DND-41 (cell line): ENCODE measurements around the gene DSG1.

Source experiments
- ATAC-seq: fragments of 200-7000 bp; cut with Tn5 transposase; 3 replicates; pipeline ENCODE4 v1.9.1; 2021; ENCODE audit warnings: low read depth; ENCODE audit not compliant: insufficient read depth
- DNase-seq: peaks from one replicate; pipeline ENCODE4 v3.0.0-alpha.2; 2020
- H2AFZ ChIP-seq: 2 replicates; pipeline ENCODE4 v1.6.0; 2012; ENCODE audit warnings: low read depth, low read length
- H3K27ac ChIP-seq: 2 replicates; pipeline ENCODE4 v1.5.1; 2012; ENCODE audit warnings: low read length, inconsistent platforms
- H3K27me3 ChIP-seq: fragments of 200-600 bp; sonication (generic); 2 replicates; pipeline ENCODE4 v1.6.0; 2012; ENCODE audit warnings: low read length, mild to moderate bottlenecking, inconsistent platforms; ENCODE audit not compliant: insufficient read depth, poor library complexity
- H3K36me3 ChIP-seq: 2 replicates; pipeline ENCODE4 v1.5.1; 2012; ENCODE audit warnings: low read length, inconsistent platforms; ENCODE audit not compliant: insufficient read depth
- H3K4me1 ChIP-seq: 2 replicates; pipeline ENCODE4 v1.5.1; 2012; ENCODE audit warnings: mild to moderate bottlenecking, low read length; ENCODE audit not compliant: insufficient read depth
- H3K4me2 ChIP-seq: 2 replicates; pipeline ENCODE4 v1.6.0; 2012; ENCODE audit warnings: mild to moderate bottlenecking, moderate library complexity, low read length, inconsistent platforms; ENCODE audit not compliant: insufficient read depth
- H3K4me3 ChIP-seq, 2 experiments: fragments of 200-600 bp in 1 of 2; shearing (Covaris generic) in 1 of 2; 2 replicates each; pipeline ENCODE4 v1.5.1; 2012 to 2016; ENCODE audit warnings: inconsistent platforms in 2 of 2, low read length in 2 of 2, mild to moderate bottlenecking in 2 of 2, low read depth in 1 of 2, moderate library complexity in 1 of 2
- H3K79me2 ChIP-seq: 2 replicates; pipeline ENCODE4 v1.6.0; 2012; ENCODE audit warnings: low read length, inconsistent platforms; ENCODE audit not compliant: insufficient read depth
- H3K9ac ChIP-seq: 2 replicates; pipeline ENCODE4 v1.6.0; 2012; ENCODE audit warnings: low read depth, mild to moderate bottlenecking, inconsistent platforms, low read length, moderate library complexity
- H3K9me3 ChIP-seq: 2 replicates; pipeline ENCODE4 v1.5.1; 2012; ENCODE audit warnings: low read length, moderate library complexity, mild to moderate bottlenecking, inconsistent platforms; ENCODE audit not compliant: insufficient read depth, severe bottlenecking
- H4K20me1 ChIP-seq: 2 replicates; pipeline ENCODE4 v1.6.0; 2012; ENCODE audit warnings: low read length; ENCODE audit not compliant: insufficient read depth
- EZH2 ChIP-seq: IDR thresholded peaks from 3 replicates; pipeline ENCODE4 v1.6.1; 2012; ENCODE audit warnings: borderline replicate concordance, low read depth, mild to moderate bottlenecking, moderate library complexity, low read length, inconsistent platforms; ENCODE audit not compliant: severe bottlenecking
- TF ChIP-seq, protein P1 (sequence below): IDR thresholded peaks from 2 replicates; pipeline ENCODE4 v1.5.1; 2012; ENCODE audit warnings: borderline replicate concordance, low read length, moderate library complexity, mild to moderate bottlenecking; ENCODE audit not compliant: poor library complexity, severe bottlenecking; ENCODE audit errors: extremely low read depth

DSG1 gene

DNA sequence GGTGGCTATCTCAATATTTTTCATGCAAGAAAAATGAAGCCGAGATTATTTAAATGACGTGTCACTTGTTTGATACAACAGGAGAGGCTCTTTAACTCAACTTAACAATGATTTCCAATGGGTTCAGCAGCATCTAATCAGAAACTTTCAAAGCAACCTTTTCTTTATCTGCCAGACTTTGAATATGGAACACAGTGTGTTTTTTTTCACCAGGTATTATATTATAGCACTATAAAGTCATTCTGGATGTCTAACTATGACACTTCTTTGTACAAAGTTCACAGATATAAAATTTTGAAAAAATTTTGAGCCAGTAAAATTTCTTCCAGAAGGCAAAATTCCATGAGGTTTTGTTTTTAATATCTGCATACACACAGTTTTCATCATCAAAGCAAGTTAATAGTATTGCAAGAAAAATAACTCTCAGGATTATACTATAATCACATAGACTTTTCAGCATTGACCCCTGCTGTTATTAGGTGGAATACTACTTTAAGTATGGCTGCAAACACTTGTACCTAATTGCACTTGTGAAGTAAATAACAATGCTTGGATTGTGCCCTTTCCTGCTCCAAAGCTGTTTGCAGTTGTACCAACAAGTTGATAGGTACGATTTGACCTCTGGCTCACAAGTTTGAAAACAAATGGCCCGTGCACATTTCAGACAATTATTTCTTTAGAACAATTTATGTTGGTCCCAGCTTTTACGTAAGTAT, 44.0 kb upstream of the DSG1 start:
- H3K79me2 ChIP-seq = no peaks in the 10 kb centered on the region
- no peaks in the 10 kb centered on the region for H3K9me3 ChIP-seq
- H3K4me3 ChIP-seq = no peak overlapping the region
- H3K4me2 ChIP-seq = no peak overlapping the region
- TF ChIP-seq, protein P1, sequence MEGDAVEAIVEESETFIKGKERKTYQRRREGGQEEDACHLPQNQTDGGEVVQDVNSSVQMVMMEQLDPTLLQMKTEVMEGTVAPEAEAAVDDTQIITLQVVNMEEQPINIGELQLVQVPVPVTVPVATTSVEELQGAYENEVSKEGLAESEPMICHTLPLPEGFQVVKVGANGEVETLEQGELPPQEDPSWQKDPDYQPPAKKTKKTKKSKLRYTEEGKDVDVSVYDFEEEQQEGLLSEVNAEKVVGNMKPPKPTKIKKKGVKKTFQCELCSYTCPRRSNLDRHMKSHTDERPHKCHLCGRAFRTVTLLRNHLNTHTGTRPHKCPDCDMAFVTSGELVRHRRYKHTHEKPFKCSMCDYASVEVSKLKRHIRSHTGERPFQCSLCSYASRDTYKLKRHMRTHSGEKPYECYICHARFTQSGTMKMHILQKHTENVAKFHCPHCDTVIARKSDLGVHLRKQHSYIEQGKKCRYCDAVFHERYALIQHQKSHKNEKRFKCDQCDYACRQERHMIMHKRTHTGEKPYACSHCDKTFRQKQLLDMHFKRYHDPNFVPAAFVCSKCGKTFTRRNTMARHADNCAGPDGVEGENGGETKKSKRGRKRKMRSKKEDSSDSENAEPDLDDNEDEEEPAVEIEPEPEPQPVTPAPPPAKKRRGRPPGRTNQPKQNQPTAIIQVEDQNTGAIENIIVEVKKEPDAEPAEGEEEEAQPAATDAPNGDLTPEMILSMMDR = no peak
- TF ChIP-seq EZH2 = no peak
- no peak overlapping the region for H3K9ac ChIP-seq
- no peaks in the 10 kb centered on the region for H3K4me1 ChIP-seq
- no peak overlapping the region for H3K27ac ChIP-seq
- H3K27me3 ChIP-seq = no peaks in the 10 kb centered on the region
- H2AFZ ChIP-seq = no peak overlapping the region
- ATAC-seq (no peak), DNase-seq (no peak)
- H3K36me3 ChIP-seq = no peaks in the 10 kb centered on the region
- H4K20me1 ChIP-seq = no peaks in the 10 kb centered on the region

DNA sequence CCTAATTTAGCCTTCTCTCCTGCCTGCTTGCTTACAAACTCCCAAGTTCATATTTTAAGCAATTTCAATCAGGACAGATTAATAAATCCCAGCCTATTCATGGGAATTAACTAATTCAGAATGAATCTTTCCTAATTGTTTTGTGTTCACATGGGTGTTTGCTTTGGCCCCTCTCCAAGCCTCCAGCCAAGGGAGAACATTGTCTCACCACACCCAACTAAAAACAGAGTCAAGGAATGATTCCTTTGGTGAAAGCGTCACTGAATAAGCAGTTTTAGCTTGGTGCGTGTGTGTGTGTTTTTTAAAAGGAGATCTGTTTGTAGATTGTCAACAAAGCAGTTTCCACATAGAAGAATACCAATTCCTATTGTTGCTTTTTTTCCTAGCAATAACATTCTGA, 43.0 kb upstream of the DSG1 start:
- Histone ChIP-seq H3K27me3 (no peaks in the 10 kb centered on the region), H3K9ac (no peak overlapping the region), H3K4me1 (no peaks in the 10 kb centered on the region), H3K9me3 (no peaks in the 10 kb centered on the region), H3K79me2 (no peaks in the 10 kb centered on the region), H2AFZ (no peak overlapping the region), H3K4me3 (no peak overlapping the region), H3K27ac (no peak overlapping the region), H4K20me1 (no peaks in the 10 kb centered on the region), H3K36me3 (no peaks in the 10 kb centered on the region), H3K4me2 (no peak overlapping the region)
- DNase-seq (no peak), ATAC-seq (no peak)
- TF ChIP-seq, protein P1 = no peak
- TF ChIP-seq EZH2 = no peak

DNA sequence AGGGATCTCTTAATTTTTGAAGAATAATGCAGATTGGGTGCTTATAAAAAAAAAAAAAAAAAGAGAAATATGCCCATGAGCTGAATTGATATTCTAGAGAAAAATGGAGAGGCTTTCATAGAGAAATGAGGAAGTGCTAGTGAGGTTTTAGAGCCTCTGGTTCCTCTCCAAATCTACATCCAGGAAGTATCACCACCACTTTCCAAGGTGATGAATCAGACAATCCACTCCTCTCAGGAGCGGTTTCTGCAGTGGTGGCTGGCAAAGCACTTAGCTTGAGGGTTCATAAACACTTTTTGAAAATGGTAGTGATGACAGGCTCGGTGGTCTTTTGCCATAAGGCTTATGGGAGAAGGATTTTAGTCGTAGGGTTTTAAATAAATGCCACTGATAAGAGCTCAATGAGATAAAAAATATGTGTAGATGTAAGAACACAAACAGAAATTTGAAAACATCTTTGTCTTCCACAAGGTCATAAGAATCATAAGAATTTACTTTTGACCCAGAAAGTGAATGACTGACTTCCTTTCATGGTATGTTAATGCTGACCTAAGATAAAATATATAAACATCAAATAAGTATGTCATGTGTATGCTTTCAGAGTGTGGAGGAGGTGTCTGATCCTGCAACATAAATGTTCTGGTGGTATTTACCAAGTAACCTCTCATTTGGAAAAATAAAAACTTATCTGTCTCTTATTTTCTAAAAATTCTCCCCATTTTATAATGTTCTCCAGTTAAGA, 42.1 kb upstream of the DSG1 start:
- DNase-seq (no peak), ATAC-seq (no peak)
- no peaks in the 10 kb centered on the region for H3K9me3 ChIP-seq
- H3K4me3 ChIP-seq = no peak overlapping the region
- H3K4me1 ChIP-seq = no peaks in the 10 kb centered on the region
- H3K27ac ChIP-seq = no peak overlapping the region
- no peak for TF ChIP-seq EZH2
- TF ChIP-seq, protein P1 = no peak
- no peaks in the 10 kb centered on the region for H4K20me1 ChIP-seq
- no peak overlapping the region for H3K9ac ChIP-seq
- no peak overlapping the region for H3K4me2 ChIP-seq
- no peaks in the 10 kb centered on the region for H3K79me2 ChIP-seq
- H3K36me3 ChIP-seq = no peaks in the 10 kb centered on the region
- no peaks in the 10 kb centered on the region for H3K27me3 ChIP-seq
- no peak overlapping the region for H2AFZ ChIP-seq
